ENCODE measurements around the gene XRCC2.
"Not testable (repeated sequence)": the region's sequence is repeated elsewhere in the genome, so short reads cannot be mapped to it uniquely, and the experiment has no call there.

Gene XRCC2

GRCh38 chr7:152633504-152633903 is 42.4 kb downstream of the XRCC2 start:
- POLR2A ChIA-PET (ENCODE audit: low non-redundant PET): no interaction called here

GRCh38 chr7:152633072-152633471 is 42.9 kb downstream of the XRCC2 start:
- H3K27ac ChIP-seq: no peak overlapping the region
- no peak for TF ChIP-seq CTCF (conservative IDR thresholded peaks at IDR 0.05; ENCODE audit: low read depth)
- no peak for DNase-seq (ENCODE audit: low spot score)
- ChIA-PET CTCF (no interaction called here), POLR2A (ENCODE audit: low non-redundant PET) (no interaction called here)

More at GRCh38 chr7:152633504-152633903, 42.4 kb downstream of the XRCC2 start:
- no peak overlapping the region for H3K27ac ChIP-seq
- CTCF ChIA-PET: no interaction called here
- no peak for DNase-seq (ENCODE audit: low spot score)
- TF ChIP-seq CTCF (conservative IDR thresholded peaks at IDR 0.05; ENCODE audit: low read depth): no peak

- H3K27ac ChIP-seq; POLR2A ChIA-PET (ENCODE audit: low non-redundant PET); CTCF ChIA-PET; DNase-seq (ENCODE audit: low spot score): not testable (repeated sequence)
These were observed 47.2 kb downstream of the XRCC2 start for GRCh38 chr7:152628772-152629171.

DNA sequence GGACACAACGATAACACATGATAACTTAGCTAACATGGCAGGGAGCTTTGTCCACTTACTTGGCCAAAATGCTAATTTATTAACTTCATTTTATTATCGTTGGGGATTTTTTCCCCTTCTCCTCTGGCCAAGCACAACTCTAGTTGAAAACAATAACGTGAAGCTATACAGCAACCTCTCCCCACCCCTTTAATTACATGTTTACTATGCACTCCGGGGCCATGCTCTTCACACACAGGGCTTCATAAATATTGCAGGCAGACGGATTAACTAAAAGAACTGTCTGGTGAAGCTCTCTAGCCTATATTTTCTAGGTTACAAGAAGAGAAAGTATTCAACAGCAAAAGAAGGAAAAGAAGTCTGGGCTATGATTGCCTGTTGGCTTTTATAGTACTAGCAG is 51.7 kb downstream of the XRCC2 start:
- ChIA-PET POLR2A (ENCODE audit: low non-redundant PET) (no interaction called here), CTCF (no interaction called here)
- no peak for DNase-seq (ENCODE audit: low spot score)
- TF ChIP-seq CTCF (conservative IDR thresholded peaks at IDR 0.05; ENCODE audit: low read depth): no peak
- no peak overlapping the region for H3K27ac ChIP-seq

DNA sequence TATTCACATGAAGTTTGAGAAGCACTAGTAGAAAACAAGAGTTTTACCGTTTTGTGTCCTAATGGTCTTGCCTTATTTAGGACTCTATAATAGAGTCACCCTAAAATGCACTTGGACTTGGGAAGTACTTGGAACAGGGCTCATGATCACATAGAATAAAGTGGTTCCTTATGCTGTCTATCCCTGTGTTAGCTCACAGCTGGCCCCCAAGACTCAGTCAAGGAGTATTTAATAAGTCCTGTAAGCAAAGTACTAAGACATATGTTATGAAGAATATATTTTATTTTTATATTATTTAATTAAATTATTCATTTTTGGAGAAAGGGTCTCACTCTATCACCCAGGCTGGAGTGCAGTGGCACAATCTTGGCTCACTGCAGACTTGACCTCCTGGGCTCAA is 54.5 kb downstream of the XRCC2 start:
- no peak for TF ChIP-seq CTCF (conservative IDR thresholded peaks at IDR 0.05; ENCODE audit: low read depth)
- ChIA-PET CTCF (no interaction called here), POLR2A (ENCODE audit: low non-redundant PET) (no interaction called here)
- no peak overlapping the region for H3K27ac ChIP-seq
- DNase-seq (ENCODE audit: low spot score): no peak

DNA sequence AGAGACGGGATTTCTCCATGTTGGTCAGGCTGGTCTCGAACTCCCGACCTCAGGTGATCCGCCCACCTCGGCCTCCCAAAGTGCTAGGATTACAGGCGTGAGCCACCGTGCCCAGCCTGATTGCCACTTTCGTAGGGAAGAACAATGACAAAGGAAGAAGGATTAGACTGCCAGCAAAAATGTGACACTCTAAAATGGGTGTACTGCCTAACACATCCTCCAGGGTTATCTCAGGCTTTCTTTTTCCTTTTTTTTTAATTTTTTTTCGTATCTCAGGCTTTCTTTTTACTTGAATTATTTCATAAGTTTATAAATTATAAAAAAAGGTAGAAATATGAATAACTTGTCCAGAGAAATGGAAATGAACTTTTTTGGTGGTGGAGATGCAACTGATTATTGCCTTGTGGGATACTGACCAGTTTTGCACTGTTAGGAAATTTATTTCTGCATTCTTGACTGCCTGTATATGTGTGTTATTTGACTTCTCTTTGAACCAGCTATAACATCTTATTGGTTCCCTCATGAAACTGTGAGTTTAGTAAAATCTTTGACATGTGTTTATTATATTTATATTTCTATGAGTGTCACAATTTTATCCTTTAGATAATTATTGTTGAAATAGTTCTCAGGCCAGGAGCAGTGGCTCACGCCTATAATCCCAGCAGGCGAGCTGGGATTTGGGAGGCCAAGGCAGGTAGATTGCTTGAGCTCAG is 56.8 kb downstream of the XRCC2 start:
- ChIA-PET POLR2A (ENCODE audit: low non-redundant PET) (no interaction called here), CTCF (no interaction called here)
- TF ChIP-seq CTCF (conservative IDR thresholded peaks at IDR 0.05; ENCODE audit: low read depth): no peak
- no peak for DNase-seq (ENCODE audit: low spot score)
- no peak overlapping the region for H3K27ac ChIP-seq

GRCh38 chr7:152618427-152618826 is 57.5 kb downstream of the XRCC2 start:
- no peak overlapping the region for H3K27ac ChIP-seq
- TF ChIP-seq CTCF (conservative IDR thresholded peaks at IDR 0.05; ENCODE audit: low read depth): no peak
- CTCF ChIA-PET: no interaction called here
- POLR2A ChIA-PET (ENCODE audit: low non-redundant PET): no interaction called here
- DNase-seq (ENCODE audit: low spot score): no peak
